HG02852 (cell line): ENCODE measurements around the gene ICAM3.
A peak's percentile ranks its signal among the peaks of the same experiment; 100 is the strongest.
"Not testable (repeated sequence)": the region's sequence is repeated elsewhere in the genome, so short reads cannot be mapped to it uniquely, and the experiment has no call there.

Source experiments
- ATAC-seq: cut with Tn5 transposase; IDR thresholded peaks from one replicate; pipeline ENCODE4 v1.9.1; 2021; ENCODE audit warnings: mild to moderate bottlenecking, moderate library complexity; ENCODE audit not compliant: unreplicated experiment

ICAM3 gene

DNA sequence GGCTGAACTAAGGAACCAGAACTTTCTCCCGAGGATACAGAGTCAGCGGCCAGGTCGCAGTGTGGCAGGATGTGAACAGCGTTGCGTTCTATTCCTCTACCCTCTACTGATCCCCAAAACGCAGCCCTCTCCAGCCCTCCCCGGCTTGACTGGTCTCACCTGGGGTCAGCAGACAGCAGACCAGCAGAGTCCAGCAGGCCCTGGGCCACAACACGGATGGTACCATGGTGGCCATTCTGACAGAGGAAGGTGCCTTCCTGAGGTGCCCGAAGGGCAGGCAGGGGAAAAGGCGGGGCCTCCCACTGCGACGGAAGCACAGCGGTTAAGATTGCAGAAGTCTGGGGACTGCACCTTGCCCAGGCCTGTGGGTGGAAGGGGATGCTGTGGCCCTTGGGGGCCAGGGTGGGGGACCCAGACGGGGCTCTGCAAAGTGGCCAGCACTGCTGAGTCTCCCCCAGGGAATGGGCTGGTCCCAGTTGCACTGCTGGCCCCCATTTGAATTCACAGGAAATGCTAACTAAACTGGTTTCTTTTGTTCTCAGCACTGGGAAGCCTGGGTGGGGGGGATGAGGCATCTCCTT is at the start of gene ICAM3:
ICAM3 (minus strand) TSS at position 245 of the 581 bp plus-strand sequence; CDS start at position 235, 10 bp downstream.
- peak; percentile 75 for ATAC-seq

DNA sequence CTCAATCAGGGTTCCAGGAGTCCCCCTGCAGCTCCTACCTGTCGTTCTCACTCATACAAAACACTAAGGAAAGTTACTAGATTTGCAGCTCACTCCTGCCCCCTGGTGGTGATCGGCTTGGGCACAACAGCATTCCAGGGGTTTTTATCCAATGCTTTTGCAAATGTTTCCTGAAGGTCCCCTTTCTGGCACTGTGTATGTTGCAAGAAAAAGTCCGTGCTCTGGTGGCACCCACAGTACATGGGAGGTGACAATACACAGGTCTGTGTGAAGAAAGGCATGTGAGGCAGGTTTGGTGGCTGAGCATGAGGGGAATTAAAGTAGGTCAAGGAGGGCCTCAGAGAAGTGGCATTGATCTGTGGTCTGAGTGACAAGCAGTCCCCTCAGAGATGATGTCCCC is 49.5 kb upstream of the ICAM3 start:
- ATAC-seq = no peak

GRCh38 chr19:10384580-10384979 is 45.2 kb upstream of the ICAM3 start:
- no peak for ATAC-seq

- not testable (repeated sequence) for ATAC-seq
Observed at GRCh38 chr19:10383223-10383499, 43.7 kb upstream of the ICAM3 start.

DNA sequence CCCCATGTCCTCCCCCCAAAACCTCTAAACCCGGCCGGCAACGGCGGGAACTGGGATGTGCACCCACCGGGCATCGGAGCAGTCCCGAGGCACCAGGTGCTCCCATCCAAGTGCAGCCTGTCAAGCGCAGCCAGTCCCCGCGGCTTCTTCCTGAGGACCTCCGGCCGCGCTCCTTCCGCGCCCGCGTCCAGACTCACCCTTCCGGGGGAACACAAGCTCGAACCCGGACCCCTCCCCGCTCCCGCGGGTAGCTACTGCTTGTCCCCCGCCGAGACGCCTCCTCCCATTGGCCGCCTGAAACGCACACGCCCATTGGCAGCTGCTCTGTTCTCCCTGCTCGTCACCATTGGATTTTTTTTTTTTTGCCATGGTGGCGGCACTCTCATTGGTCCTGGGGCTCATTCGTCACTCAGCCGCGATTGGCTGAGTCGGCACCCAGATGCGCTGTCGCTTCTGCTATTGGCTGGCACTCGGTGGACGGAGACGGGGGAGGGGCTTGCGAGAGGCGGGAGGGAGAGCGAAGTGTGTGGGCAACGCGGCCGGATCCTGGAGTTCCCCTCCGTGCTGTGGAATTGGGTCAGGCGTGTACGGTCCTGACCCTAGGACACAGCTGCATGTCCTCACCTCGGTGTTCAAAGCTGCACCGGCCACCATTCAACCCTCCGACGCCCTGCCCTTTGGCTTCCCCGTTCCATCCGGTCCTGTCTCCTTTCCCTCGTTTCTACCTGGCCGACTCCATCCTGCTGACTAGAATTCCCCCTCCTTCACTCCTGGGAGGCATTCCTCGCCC is 41.1 kb upstream of the ICAM3 start, which contains the start of gene TYK2:
TYK2 (minus strand) TSS at position 260 of the 790 bp plus-strand sequence. CDS start 2,166 bp downstream, outside the sequence.
- peak; percentile 93 for ATAC-seq

DNA sequence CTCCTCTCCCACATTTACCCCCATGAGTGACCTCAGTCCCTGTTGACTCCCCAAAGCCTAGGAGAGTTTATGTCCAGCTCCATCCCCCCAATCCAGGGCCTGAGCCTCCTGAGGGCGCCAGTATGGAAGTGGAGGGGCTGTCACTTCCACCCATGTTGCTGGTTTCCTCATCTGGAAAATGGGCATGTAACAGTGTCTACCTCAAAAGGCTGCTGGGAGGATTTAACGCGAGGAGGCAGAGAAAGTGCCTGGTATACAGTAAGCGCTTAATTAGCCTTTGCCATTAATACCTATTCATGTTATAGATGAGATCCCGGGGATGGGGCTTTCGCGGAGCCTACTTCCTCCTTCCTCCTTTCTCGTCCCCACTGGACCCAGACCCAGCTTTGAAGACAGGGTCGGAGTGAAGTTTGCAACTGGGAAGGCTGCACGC is 40.5 kb upstream of the ICAM3 start:
- ATAC-seq = no peak

DNA sequence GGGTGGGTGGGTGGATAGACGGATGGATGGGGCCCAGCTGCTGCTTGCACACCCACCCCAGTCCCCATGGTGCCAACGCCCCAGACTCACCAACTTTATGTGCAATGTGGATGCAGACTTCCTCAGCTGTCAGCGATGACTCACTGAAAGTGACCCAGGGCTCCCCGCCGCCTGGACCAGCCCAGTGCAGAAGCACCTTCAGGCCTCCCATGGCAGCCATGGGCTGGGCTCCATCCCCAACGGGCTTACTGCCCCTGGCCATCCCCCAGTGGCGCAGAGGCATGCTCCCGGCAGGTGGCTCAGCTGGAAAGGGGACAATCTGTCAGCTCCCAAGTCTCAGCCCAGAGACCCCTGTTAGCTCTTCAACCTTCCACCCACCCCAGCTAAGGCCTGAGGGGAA is 38.7 kb upstream of the ICAM3 start:
- no peak for ATAC-seq

DNA sequence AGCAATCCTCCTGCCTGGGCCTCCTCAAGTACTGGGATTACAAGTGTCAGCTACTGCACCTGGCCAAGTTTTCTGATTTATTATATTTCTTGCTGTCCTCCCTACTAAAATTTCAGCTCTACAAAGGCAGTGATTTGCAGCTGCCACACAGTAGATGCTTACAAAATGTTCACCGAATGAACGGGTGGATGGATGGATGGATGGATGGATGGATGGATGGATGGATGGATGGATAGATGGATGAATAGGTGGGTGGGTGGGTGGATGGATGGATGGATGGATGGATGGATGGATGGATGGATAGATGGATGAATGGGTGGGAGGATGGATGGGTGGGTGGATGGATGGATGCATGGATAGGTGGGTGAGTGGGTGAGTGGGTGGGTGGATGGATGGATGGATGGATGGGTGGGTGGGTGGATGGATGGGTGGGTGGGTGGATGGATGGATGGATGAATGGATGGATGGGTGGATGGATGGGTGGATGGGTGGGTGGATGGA is 37.8 kb upstream of the ICAM3 start:
- not testable (repeated sequence) for ATAC-seq

- ATAC-seq = no peak
Observed at GRCh38 chr19:10374931-10375330, 35.5 kb upstream of the ICAM3 start.

DNA sequence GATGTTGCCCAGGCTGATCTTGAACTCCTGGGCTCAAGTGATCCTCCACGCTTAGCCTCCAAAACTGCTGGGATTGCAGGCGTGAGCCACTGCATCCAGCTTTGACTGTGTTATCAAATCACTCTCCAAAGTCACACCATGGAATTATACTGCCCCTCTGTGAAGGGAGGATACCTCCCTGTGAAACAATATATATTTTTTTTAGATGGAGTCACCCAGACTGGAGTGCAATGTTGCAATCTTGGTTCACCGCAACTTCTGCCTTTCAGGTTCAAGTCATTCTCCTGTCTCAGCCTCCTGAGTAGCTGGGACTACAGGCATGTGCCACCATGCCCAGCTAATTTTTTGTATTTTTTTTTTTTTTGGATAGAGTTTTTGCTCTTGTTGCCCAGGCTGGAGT is 33.3 kb upstream of the ICAM3 start:
- ATAC-seq = no peak

DNA sequence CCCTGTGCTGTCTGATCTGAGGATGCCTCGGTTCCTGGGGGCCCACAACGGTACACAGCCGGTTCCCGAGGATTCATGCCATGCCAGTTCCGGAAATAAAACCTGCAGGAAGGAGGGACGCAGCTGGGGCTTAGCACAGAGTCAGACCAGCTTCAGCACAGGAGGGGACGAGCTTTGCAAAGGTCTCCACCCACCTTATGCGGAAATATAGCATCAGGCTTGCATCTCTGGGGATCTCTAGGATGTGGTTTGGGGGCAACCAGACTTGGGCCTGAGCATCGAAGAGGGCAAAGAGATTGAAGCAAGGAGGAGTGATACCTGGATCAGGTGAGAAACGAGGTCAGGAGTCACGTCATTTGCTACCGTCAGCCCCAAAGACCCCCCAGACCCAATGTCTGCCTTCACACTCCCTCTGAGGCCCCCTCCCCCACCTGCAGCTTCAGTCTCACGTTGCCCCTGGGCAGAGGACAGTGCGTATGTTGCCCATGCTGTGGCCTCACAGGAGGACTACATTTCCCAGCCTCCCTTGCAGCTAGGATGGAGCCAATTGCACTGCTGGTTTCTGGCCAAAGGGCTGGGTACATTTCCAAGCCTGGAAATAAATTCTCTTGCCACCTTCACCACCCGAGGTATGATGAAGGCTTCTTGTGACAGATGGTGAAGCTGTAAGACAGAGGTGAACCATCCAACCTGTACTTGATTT is 28.8 kb upstream of the ICAM3 start:
- no peak for ATAC-seq

DNA sequence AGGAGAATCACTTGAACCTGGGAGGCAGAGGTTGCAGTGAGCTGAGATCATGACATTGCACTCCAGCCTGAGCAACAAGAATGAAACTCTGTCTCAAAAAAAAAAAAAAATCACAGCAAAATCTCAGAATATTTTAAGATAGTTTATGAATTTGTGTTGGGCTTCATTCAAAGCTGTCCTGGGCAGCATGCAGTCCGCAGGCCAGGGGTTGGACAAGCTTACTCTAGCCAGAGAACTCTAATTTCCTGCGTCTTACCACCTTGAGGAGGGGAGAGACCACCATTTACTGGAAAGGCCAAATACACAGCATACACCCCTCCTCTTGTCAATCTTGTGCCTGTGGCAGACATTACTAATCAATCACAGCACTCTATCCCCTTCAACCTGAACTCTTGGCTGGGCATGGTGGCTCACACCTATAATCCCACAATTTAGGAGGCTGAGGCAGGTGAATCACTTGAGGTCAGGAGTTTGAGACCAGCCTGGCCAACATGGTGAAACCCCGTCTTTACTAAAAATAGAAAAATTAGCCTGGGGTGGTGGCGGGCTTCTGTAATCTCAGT is 27.6 kb upstream of the ICAM3 start:
- ATAC-seq = not testable (repeated sequence)

DNA sequence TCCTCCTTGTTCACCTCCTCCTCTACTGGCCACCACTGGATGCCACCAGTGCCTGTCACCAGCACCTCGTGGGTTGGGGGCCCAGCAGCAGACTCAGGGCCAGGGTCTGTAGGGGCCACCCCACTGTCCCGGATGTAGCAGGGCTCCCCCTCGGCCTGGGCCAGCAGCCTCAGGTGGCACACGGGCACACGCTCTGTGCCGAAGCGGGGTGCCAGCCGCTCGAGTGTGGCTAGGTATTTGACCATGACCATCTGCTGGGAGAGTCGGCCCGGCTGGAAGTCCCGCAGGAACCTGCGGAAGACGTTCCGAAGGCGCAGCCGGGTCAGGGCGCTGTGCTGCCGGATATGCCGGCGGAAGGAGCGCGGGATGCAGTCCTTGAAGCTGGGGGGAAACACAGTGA is 26.1 kb upstream of the ICAM3 start:
- ATAC-seq = no peak

DNA sequence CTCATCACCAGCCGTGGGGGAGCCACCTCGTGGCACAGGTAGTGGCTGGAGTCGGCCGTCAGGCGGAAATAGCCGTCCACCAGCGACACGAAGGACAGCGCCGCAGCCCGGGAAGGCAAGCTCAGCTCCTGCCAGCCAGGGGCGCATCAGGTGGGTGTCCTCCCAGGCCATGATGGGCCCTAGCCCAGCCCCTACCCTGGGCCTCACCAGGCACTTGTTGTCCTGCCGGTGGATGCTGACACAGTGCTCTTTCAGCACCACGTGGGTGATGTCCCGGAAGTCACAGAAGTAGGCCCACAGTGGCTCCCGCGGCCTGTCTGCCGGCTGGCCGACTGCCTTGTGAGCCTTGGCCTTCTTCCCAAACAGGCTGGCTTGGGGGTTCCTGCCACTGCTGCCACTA is 25.2 kb upstream of the ICAM3 start:
- no peak for ATAC-seq

- ATAC-seq = no peak
Observed at GRCh38 chr19:10363789-10364281, 24.4 kb upstream of the ICAM3 start.

DNA sequence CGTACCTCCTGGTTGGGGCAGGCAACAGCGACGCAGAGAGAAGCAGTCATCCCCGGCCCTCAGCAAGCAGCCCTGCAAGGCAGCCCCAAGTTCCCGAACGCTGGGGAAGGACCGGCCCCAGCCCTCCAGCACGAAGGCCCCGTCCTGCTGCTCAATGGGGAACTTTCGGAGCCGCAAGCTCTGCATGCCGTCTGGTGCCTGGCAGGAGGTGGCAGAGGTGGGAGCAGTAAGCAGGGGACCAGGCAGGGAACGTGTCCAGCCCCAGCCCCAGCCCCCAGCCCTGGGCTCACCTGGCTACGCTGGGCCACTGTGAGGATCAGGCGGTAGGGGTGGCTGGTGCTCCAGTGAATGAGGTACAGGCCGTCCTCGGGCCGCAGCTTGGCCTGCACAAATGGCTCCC is 22.8 kb upstream of the ICAM3 start:
- no peak for ATAC-seq

DNA sequence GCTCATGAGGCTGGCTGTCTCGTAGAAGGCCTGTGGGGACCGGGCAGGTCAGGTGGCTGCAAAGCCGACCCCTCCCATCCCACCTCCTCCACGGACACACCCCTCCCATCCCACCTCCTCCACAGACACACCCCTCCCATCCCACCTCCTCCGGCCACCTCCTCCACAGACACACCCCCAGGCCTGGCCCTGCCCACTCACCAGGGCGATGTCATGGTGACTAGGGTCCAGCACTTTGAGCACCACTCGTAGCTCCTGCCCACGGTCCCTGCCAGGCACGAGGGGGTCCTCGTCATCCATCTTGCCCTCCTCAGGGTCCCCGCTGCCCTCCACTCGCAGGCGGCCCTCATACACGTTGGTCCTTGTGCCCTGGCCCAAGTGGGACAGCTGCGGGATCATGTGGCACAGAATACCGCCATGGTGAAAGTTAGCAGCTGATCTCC is 22.2 kb upstream of the ICAM3 start:
- no peak for ATAC-seq

GRCh38 chr19:10356431-10356830 is 17.0 kb upstream of the ICAM3 start:
- ATAC-seq = no peak

- no peak for ATAC-seq
Observed at GRCh38 chr19:10353793-10354391, 14.5 kb upstream of the ICAM3 start.

GRCh38 chr19:10352764-10353671 is 13.6 kb upstream of the ICAM3 start:
- no peak for ATAC-seq
